SK-N-SH treated with all-trans-retinoic acid at 6 μM for 48 hours (cell line): Measurements from ENCODE around the gene KRTAP2-1.

ENCODE experiments used
- ATAC-seq: fragments of 200-7000 bp; cut with Tn5 transposase; 3 replicates; pipeline ENCODE4 v1.9.1; 2020; ENCODE audit warnings: mild to moderate bottlenecking, moderate library complexity
- ARNTL ChIP-seq: fragments of 450-650 bp; formaldehyde crosslinking; IDR thresholded peaks from 2 replicates; pipeline ENCODE4 v1.5.0; 2020; ENCODE audit warnings: low read depth, mild to moderate bottlenecking, moderate library complexity, borderline replicate concordance
- BACH2 ChIP-seq: fragments of 250-450 bp; sonication (Bioruptor Pico); IDR thresholded peaks from 2 replicates; pipeline ENCODE4 v1.9.0; 2021; ENCODE audit warnings: mild to moderate bottlenecking, borderline replicate concordance
- CREB5 ChIP-seq: fragments of 250-450 bp; sonication (Bioruptor Pico); IDR thresholded peaks from 2 replicates; pipeline ENCODE4 v1.5.1; 2020; ENCODE audit warnings: low read depth, mild to moderate bottlenecking, moderate library complexity
- CSDC2 ChIP-seq: fragments of 250-450 bp; sonication (Bioruptor Pico); IDR thresholded peaks from 2 replicates; pipeline ENCODE4 v1.5.0; 2020; ENCODE audit warnings: mild to moderate bottlenecking, moderate library complexity
- ESRRG ChIP-seq: fragments of 250-450 bp; sonication (Bioruptor Pico); IDR thresholded peaks from 2 replicates; pipeline ENCODE4 v1.6.1; 2021; ENCODE audit warnings: mild to moderate bottlenecking
- GLIS3 ChIP-seq: fragments of 250-450 bp; sonication (Bioruptor Pico); IDR thresholded peaks from 2 replicates; pipeline ENCODE4 v1.5.0; 2020; ENCODE audit warnings: mild to moderate bottlenecking, moderate library complexity
- ISL1 ChIP-seq: fragments of 250-450 bp; sonication (Bioruptor Pico); IDR thresholded peaks from 2 replicates; pipeline ENCODE4 v2.1.2; 2022; ENCODE audit warnings: mild to moderate bottlenecking, moderate library complexity
- OSR1 ChIP-seq: fragments of 250-450 bp; sonication (Bioruptor Pico); IDR thresholded peaks from 2 replicates; pipeline ENCODE4 v1.8.0; 2022; ENCODE audit warnings: moderate library complexity, mild to moderate bottlenecking, inconsistent platforms
- PATZ1 ChIP-seq: fragments of 250-450 bp; sonication (Bioruptor Pico); IDR thresholded peaks from 2 replicates; pipeline ENCODE4 v1.8.0; 2020; ENCODE audit warnings: mild to moderate bottlenecking, moderate library complexity, borderline replicate concordance
- POU6F1 ChIP-seq: fragments of 250-450 bp; sonication (Bioruptor Pico); IDR thresholded peaks from 2 replicates; pipeline ENCODE4 v1.8.0; 2021; ENCODE audit warnings: low read depth, mild to moderate bottlenecking, moderate library complexity, borderline replicate concordance
- PPARA ChIP-seq: fragments of 250-450 bp; sonication (Bioruptor Pico); IDR thresholded peaks from 2 replicates; pipeline ENCODE4 v1.5.0; 2020; ENCODE audit warnings: mild to moderate bottlenecking, borderline replicate concordance
- RARB ChIP-seq: fragments of 250-450 bp; sonication (Bioruptor Pico); IDR thresholded peaks from 2 replicates; pipeline ENCODE4 v1.8.0; 2021; ENCODE audit warnings: mild to moderate bottlenecking, moderate library complexity
- SNAI2 ChIP-seq: fragments of 250-450 bp; sonication (Bioruptor Pico); IDR thresholded peaks from 2 replicates; pipeline ENCODE4 v1.5.0; 2020; ENCODE audit warnings: mild to moderate bottlenecking, moderate library complexity
- TCF4 ChIP-seq: fragments of 250-450 bp; sonication (Bioruptor Pico); IDR thresholded peaks from 2 replicates; pipeline ENCODE4 v1.8.0; 2021; ENCODE audit warnings: mild to moderate bottlenecking, moderate library complexity, borderline replicate concordance
- TOX ChIP-seq: fragments of 250-450 bp; sonication (Bioruptor Pico); IDR thresholded peaks from 2 replicates; pipeline ENCODE4 v1.8.0; 2021; ENCODE audit warnings: mild to moderate bottlenecking, moderate library complexity, borderline replicate concordance
- TSHZ2 ChIP-seq: fragments of 250-450 bp; sonication (Bioruptor Pico); IDR thresholded peaks from 2 replicates; pipeline ENCODE4 v1.5.0; 2020; ENCODE audit warnings: mild to moderate bottlenecking, moderate library complexity
- ZC3H10 ChIP-seq: fragments of 250-450 bp; sonication (Bioruptor Pico); IDR thresholded peaks from 2 replicates; pipeline ENCODE4 v1.5.1; 2021; ENCODE audit warnings: mild to moderate bottlenecking, moderate library complexity
- ZFP3 ChIP-seq: fragments of 250-450 bp; sonication (Bioruptor Pico); IDR thresholded peaks from 2 replicates; pipeline ENCODE4 v1.5.0; 2020; ENCODE audit warnings: mild to moderate bottlenecking, moderate library complexity
- ZFP30 ChIP-seq: fragments of 450-650 bp; formaldehyde crosslinking; IDR thresholded peaks from 2 replicates; pipeline ENCODE4 v1.5.0; 2022; ENCODE audit warnings: mild to moderate bottlenecking, moderate library complexity
- ZNF565 ChIP-seq: fragments of 450-650 bp; formaldehyde crosslinking; conservative IDR thresholded peaks from 2 replicates; pipeline ENCODE4 v1.5.0; 2020; ENCODE audit warnings: low read depth, mild to moderate bottlenecking, moderate library complexity
- ZNF70 ChIP-seq: fragments of 450-650 bp; formaldehyde crosslinking; IDR thresholded peaks from 2 replicates; pipeline ENCODE4 v1.5.0; 2020; ENCODE audit warnings: mild to moderate bottlenecking, moderate library complexity
- ZNF8 ChIP-seq: fragments of 450-650 bp; formaldehyde crosslinking; IDR thresholded peaks from 2 replicates; pipeline ENCODE4 v1.5.0; 2020; ENCODE audit warnings: mild to moderate bottlenecking, moderate library complexity

Gene KRTAP2-1

GRCh38 chr17:41020336-41020735 lies 26.8 kb downstream of the KRTAP2-1 start:
- TF ChIP-seq PPARA (CRISPR knock-in tag), result no peak
- TF ChIP-seq GLIS3 (CRISPR knock-in tag), result no peak
- no peak for TF ChIP-seq CSDC2 (CRISPR knock-in tag)
- TF ChIP-seq SNAI2 (CRISPR knock-in tag), result no peak
- no peak for TF ChIP-seq ZNF565
- TF ChIP-seq ZFP30 (CRISPR knock-in tag), result no peak
- no peak for TF ChIP-seq BACH2 (CRISPR knock-in tag)
- TF ChIP-seq RARB (CRISPR knock-in tag), result no peak
- TF ChIP-seq PATZ1 (CRISPR knock-in tag), result no peak
- no peak for TF ChIP-seq ZC3H10
- no peak for TF ChIP-seq ZNF8 (CRISPR knock-in tag)
- TF ChIP-seq ARNTL, result no peak
- no peak for TF ChIP-seq ZFP3 (CRISPR knock-in tag)
- TF ChIP-seq OSR1 (CRISPR knock-in tag), result no peak
- TF ChIP-seq TSHZ2 (CRISPR knock-in tag), result no peak
- no peak for TF ChIP-seq POU6F1 (CRISPR knock-in tag)

GRCh38 chr17:41019415-41019814 lies 27.7 kb downstream of the KRTAP2-1 start:
- TF ChIP-seq POU6F1 (CRISPR knock-in tag) (no peak), ZFP3 (CRISPR knock-in tag) (no peak), ZFP30 (CRISPR knock-in tag) (no peak)
- no peak for ATAC-seq

More at GRCh38 chr17:41020336-41020735, 26.8 kb downstream of the KRTAP2-1 start:
- no peak for ATAC-seq

GRCh38 chr17:41018541-41018940 lies 28.6 kb downstream of the KRTAP2-1 start:
- TF ChIP-seq TCF4 (CRISPR knock-in tag), result no peak
- no peak for TF ChIP-seq CREB5 (CRISPR knock-in tag)
- no peak for TF ChIP-seq ESRRG (CRISPR knock-in tag)
- no peak for TF ChIP-seq GLIS3 (CRISPR knock-in tag)
- no peak for TF ChIP-seq ZNF8 (CRISPR knock-in tag)
- no peak for TF ChIP-seq BACH2 (CRISPR knock-in tag)
- TF ChIP-seq ARNTL, result no peak
- TF ChIP-seq RARB (CRISPR knock-in tag), result no peak
- TF ChIP-seq TOX (CRISPR knock-in tag), result no peak
- TF ChIP-seq OSR1 (CRISPR knock-in tag), result no peak
- TF ChIP-seq ZNF70 (CRISPR knock-in tag), result no peak
- no peak for TF ChIP-seq ISL1
- no peak for TF ChIP-seq TSHZ2 (CRISPR knock-in tag)
- TF ChIP-seq ZC3H10, result no peak
- ATAC-seq, result no peak
